A673 (cell line): ENCODE results near the gene SLC25A21.

Experiments
- EZH2 ChIP-seq: fragments of 200-600 bp; sonication (generic); IDR thresholded peaks from 2 replicates; pipeline ENCODE4 v1.6.1; 2017; ENCODE audit warnings: borderline replicate concordance, low read depth, mild to moderate bottlenecking, mixed read lengths, antibody characterized with exemption, low read length; ENCODE audit not compliant: poor library complexity, severe bottlenecking
- TF ChIP-seq, protein P1 (sequence below): fragments of 300-800, 200-600 bp; sonication (generic); conservative IDR thresholded peaks from 2 replicates; pipeline ENCODE4 v1.5.1; 2017; ENCODE audit warnings: low read depth, mild to moderate bottlenecking, antibody characterized with exemption, low read length, moderate library complexity, mixed read lengths

DNA sequence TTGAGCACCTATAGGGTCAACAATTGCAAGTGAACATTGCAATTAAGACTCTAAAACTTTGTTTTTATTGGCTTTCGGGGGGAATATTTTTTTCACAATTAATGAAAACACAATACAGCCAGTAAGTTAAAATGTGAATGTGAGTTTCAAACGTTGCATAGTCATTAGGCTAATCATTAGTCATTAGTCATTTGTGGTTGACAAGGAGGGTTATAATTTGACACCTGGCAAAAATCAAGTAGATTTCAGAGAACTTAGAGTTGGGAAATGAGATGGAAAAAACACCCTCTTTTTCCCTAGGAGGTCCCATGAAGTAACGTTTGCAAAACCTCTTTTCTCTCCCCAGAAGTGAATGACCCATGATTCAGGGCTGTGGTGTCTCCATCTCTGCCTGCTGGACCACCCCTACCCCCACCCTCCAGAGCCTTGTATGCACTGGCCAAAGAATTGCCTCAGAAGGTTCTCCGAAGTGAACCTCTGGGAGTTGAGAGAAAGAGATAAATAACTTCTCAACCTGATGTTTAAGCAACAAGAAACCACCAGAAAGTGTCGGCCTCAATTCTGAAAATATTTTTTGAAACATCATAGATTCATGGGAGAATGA, 314.5 kb downstream of the SLC25A21 start:
- TF ChIP-seq, protein P1, sequence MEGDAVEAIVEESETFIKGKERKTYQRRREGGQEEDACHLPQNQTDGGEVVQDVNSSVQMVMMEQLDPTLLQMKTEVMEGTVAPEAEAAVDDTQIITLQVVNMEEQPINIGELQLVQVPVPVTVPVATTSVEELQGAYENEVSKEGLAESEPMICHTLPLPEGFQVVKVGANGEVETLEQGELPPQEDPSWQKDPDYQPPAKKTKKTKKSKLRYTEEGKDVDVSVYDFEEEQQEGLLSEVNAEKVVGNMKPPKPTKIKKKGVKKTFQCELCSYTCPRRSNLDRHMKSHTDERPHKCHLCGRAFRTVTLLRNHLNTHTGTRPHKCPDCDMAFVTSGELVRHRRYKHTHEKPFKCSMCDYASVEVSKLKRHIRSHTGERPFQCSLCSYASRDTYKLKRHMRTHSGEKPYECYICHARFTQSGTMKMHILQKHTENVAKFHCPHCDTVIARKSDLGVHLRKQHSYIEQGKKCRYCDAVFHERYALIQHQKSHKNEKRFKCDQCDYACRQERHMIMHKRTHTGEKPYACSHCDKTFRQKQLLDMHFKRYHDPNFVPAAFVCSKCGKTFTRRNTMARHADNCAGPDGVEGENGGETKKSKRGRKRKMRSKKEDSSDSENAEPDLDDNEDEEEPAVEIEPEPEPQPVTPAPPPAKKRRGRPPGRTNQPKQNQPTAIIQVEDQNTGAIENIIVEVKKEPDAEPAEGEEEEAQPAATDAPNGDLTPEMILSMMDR, result no peak
- TF ChIP-seq EZH2, result no peak
